NK-92 treated with Interleukin-12 subunit alpha and Interleukin-12 subunit beta, amount 100 ng/mL, for 24 hours (cell line): ENCODE results near the gene SLC25A48.
"Not testable (repeated sequence)": the region's sequence is repeated elsewhere in the genome, so short reads cannot be mapped to it uniquely, and the experiment has no call there.

Source experiments
- DNase-seq: peaks from one replicate; lab custom pipeline; 2025; lab: John Stamatoyannopoulos, UW

SLC25A48 gene

GRCh38 chr5:135829681-135830383 is 4.6 kb upstream of the SLC25A48 start:
- peak; percentile 30 for DNase-seq

GRCh38 chr5:135830384-135830700 is 4.1 kb upstream of the SLC25A48 start:
- DNase-seq = no peak

DNA sequence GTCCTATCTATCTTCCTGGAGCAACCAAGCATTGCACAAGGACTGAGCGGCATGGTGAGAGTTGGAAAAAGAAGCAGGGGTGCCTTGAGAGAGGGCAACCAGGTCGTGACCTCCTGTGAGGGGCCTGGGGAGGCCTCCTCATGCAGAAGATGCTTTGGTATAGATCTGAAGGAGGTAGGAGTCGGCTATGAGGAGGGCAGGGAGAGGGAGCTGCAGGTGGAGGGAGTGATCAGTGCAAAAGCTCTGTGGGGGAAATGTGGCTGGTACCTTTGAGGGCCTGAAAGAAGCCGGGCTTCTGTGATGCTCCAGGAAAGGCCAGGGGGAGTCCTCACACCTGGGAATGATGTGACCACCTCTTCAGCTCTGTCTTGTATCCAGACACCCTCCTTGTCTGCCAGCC is 3.6 kb upstream of the SLC25A48 start:
- no peak for DNase-seq

- no peak for DNase-seq
Observed at GRCh38 chr5:135831439-135831838, 3.0 kb upstream of the SLC25A48 start.

DNA sequence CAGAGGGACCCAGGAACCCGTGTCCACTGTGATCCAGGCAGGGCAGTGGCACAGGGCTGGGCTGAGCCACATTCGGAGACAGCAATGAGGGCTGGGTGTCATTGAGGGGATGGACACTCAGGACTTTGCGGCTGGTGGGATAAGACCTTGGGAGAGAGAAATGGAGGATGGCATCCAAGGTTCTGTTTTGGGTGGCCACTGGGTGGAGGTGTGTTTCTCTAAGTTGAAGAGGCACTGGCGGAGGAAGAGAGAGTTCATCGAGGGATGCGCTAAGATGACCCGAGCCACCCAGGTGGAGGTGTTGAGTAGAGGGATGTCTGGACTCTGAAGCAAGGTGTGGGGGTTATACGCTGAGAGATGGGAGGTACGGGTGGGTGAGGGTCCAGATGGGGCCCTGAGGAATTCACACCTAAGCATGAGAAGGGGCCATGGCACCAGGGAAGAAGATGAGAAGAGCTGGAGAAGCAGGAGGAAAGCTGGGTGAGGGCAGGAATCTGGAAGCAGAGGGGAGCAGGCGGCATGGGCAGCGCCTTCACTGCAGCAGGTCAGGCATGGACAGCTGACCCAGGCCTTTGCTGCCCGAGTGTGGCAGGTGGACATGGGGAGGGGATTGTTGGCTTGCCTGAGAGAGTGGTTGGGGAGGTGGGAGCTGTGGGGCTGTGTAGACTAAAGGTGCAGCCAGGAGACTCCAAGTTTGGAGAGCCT is 2.5 kb upstream of the SLC25A48 start:
- no peak for DNase-seq

DNA sequence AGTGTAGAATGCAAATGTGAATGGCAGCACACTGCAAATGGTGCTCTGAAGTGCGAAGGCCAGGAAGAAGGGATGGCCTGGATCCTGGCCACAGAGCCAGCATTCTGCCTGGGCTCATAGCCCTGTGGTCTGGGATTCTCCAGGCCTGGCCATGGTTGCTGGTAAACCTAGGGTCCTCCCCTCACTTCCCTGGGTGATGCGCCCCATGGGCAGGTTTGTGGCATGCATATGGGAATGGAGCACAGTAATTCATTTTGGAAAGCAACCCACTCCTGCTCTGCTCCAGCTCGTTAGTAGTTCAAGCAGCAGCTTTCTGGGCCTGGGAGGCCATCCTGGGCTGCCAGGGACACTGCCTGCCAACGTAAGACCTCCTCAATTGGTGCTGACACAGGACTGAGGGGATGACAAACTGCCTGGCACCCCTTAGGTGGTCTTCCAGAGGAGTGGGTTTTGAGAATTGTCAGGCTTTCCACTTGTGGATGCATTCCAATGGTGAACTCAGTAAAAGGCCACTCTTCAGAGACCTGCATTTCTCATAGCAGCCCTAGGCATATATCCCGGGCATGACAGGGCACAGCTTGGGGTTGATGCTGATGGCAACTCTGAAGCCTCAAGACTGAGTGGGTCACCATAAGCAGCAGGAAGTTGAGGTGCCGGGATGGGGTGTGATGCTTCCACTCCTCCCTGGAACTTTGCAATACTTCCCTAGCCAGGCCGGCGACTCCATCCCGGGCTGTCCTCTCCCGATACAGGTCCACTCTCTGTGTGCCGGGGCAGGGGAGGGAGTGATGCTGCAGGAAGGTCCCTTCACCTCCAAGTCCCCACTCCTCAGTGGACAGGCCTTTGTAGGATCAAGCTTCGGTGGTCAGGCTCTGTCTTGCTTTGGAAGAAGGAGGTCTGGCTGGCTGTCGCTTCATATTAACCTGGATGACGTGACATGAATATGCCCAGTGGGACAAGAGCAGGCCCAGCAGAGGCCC is 1.2 kb upstream of the SLC25A48 start:
- no peak for DNase-seq

- DNase-seq = no peak
Observed at GRCh38 chr5:135833961-135834638, 363 bp upstream of the SLC25A48 start.

- no peak for DNase-seq
Observed at GRCh38 chr5:135835766-135836165, 1.3 kb downstream of the SLC25A48 start.

GRCh38 chr5:135838395-135838794 is 3.9 kb downstream of the SLC25A48 start:
- not testable (repeated sequence) for DNase-seq

DNA sequence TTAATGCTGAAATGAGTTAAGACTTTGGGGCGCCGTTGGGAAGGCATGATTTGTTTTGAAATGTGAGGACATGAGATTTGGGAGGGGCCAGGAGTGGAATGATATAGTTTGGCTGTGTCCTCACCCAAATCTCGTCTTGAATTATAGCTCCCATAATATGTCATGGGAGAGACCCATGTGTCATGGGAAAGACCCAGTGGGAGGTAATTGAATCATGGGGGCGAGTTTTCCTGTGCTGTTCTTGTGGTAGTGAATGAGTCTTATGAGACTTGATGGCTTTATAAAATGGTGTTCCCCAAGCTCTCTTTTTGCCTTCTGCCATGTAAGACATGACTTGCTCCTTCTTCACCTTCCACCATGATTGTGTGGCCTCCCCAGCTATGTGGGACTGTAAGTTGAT is 5.1 kb downstream of the SLC25A48 start:
- DNase-seq = no peak

DNA sequence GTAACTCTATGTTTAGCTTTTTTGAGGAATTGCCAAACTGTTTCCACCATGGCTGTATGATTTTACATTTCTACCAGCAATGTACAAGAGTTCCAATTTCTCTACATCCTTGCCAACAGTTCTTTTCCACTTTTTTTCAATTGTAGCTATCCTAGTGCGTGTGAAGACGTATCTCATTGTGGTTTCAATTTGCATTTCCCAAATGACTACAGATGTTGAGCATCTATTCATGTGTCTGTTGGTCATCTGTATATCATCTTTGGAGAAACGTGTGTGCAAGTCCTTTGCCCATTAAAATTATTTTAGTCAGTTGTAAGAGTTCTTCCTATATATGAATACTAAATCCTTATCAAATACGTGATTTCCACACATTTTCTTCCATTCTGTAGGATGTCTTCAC is 6.5 kb downstream of the SLC25A48 start:
- no peak for DNase-seq

DNA sequence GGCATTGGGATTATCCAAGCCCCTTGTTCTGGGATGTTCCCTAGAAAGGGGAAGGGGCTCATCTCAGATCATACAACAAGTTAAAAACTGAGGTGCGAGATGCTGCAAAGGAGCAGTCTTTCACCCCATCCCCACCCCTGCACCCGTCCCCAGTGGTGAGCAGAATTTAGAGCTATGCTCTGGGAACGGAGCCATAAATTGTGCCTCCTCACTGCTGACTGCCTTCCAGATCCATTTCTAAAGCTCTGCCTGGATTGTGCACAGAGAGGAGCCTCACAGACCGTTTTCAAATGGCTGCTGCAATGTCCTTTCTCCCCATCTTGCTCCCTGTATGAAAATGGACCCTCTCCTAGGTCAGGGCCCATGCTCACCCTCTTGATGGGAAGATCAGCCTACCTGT is 8.3 kb downstream of the SLC25A48 start:
- DNase-seq = no peak

- no peak for DNase-seq
Observed at GRCh38 chr5:135843571-135844337, 9.3 kb downstream of the SLC25A48 start.

DNA sequence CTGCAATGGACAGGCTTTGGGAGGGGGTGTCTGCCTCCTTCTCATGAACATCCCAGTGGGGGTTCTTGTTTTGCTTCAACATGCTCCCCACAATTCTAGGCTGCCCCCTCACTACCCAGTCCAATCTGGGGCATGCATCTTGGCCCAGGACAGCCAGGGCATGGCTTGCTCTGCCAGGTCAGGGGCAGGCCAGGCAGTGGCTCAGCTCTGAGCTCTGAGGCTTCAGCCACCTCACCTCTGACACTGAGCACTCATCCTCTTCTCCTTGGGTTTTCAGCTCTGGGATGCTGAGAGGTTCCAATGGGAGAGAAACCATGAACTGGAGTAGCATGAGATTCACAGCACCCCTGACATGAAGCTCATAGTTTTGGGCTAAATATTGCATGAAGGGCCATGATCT is 11.8 kb downstream of the SLC25A48 start:
- DNase-seq = no peak

DNA sequence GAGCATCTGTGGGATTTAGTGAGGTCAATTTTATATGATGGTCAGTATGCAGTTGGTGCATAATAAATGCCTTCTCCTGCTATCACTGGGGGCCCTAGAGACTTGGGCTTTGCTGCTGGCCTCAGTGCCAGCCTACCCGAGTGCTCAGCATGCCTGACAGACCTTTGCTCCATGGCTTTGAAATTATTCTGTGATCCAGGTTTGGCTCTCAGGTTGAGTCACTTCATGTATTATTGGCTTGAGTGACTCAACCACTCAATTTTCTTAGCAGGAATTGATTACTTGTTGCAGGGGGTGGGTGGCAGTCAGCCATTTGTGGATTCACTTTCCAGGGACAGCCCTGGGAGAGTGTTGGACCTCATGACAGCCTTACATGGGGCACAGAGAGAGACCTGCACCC is 13.5 kb downstream of the SLC25A48 start:
- DNase-seq = no peak

- no peak for DNase-seq
Observed at GRCh38 chr5:135850231-135850630, 15.8 kb downstream of the SLC25A48 start.

DNA sequence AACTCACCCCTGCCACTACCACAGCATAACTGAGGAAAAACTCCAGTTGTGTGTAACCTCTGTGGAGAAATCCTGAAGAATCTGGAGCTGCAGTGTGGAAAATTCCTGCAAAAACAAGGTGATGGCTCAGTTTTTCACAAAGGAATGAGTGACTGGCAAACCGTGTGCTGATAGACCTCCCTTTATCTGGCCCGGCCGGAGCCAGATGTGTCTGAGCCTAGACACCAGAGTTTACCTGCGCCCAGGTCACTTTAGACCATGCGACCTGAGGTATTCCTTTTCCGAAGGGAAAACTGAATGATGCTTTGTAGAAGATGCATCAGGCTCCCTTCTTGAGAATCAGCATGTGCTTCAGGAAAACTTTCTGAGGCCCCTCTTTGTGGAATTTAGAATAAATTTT is 16.2 kb downstream of the SLC25A48 start:
- no peak for DNase-seq

DNA sequence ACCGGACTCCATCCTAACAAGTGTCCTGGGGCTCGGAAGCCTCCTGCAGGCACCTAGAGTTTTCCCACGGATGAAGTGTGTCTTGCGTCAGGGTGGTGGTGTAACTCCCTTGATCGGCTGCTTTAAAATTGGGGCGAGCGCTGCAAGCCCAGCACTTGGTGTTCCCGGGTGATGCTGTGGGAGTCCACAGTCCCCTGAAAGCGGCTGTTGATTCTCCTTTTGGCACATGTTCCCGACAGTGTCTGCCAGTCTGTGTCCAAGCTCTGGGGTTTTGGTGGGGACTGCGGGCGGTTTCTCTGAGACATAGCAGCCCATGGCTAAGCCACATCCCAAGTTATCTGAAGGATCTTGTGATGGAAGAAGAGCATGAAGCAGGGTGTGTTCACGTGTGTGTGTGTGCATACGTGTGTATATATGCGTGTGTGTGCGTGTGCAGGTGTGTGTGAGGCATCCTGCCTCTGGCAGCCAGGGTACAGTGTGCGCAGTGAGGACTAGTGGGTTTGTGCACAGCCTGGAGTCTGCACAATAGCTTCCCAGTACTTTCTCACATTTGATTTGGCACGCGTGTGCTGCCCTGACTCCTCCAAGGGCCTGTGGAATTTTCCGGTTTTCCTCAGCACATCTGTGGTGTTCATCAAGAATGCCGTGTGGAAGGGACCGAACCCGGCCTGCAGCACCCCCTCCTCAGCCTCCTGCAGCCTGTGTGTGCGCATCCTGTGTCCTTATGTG is 16.9 kb downstream of the SLC25A48 start:
- DNase-seq = no peak

GRCh38 chr5:135851915-135852845 is 17.7 kb downstream of the SLC25A48 start:
- no peak for DNase-seq
